ENCODE results near the gene BTLA. TPM values are rescaled to one million over a fixed set of nuclear protein-coding genes. Genes with fewer than 3 reads are reported as not detected.
"Not testable (repeated sequence)": the region's sequence is repeated elsewhere in the genome, so short reads cannot be mapped to it uniquely, and the experiment has no call there.

Gene BTLA
- polyA plus RNA-seq, 3 donors, result 0.05 TPM; not detected in 2

DNA sequence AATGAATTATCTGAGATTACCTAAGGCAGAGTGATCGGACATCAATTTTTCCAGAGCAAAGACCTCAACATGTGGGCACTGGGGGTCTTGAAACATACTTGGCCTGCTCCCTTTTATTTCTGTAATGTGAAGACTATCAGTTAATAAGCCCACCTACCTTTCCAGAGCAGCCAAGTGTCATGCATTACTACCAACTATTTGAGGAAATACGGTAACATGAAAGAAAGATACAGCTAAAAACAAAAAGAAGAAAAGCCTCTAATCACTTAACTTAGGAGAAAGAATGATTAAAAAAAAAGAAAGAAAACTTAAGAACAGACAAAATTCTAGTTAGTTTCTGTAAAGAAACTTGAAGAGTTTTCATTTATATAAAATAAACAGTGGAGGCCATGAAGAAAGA is 73.9 kb downstream of the BTLA start:
- H3K27me3 ChIP-seq (ENCODE audit: control insufficient read depth in 2 of 2, insufficient read depth in 2 of 2, low read length in 2 of 2), result no peaks in the 10 kb centered on the region
- no peaks in the 10 kb centered on the region for H3K36me3 ChIP-seq (replicated peaks in 1 of 2; ENCODE audit: control insufficient read depth in 1 of 2, insufficient read depth in 2 of 2, low read length in 2 of 2)
- H3K4me1 ChIP-seq (ENCODE audit: control insufficient read depth in 1 of 2, insufficient read depth in 2 of 2, low read length in 2 of 2), result peaks cover 7 to 11% of the 10 kb centered on the region in 2 donors
- no peaks in the 10 kb centered on the region for H4K20me1 ChIP-seq (ENCODE audit: insufficient read depth, low read length)
- H3K4me2 ChIP-seq (replicated peaks; ENCODE audit: extremely low read depth, low read length, poor library complexity, severe bottlenecking), result no peak overlapping the region
- H3K9ac ChIP-seq (ENCODE audit: insufficient read depth, low read length, poor library complexity, severe bottlenecking), result no peak overlapping the region
- Mint-ChIP-seq H3K9me3 (peaks cover 0 to 2% (median 0%) of the 10 kb centered on the region in 7 donors), H3K27me3 (ENCODE audit: low read depth in 3 of 3) (peaks cover 0 to 2% (median 1%) of the 10 kb centered on the region in 3 donors), H3K4me3 (no peak overlapping the region), H3K27ac (no peak overlapping the region), H3K4me1 (peaks cover 17% of the 10 kb centered on the region), H3K36me3 (no peaks in the 10 kb centered on the region)
- intact Hi-C loops (cut with micrococcal nuclease), result no loop called here
- no CpG with 5 or more reads among the region's 2 CpGs for WGBS (ENCODE audit: insufficient coverage)
- H3K9me3 ChIP-seq (replicated peaks in 1 of 2; ENCODE audit: control insufficient read depth in 1 of 2, insufficient read depth in 1 of 2, low read length in 2 of 2), result no peaks in the 10 kb centered on the region
- no peak overlapping the region for H3K27ac ChIP-seq (ENCODE audit: low read depth in 1 of 2, low read length in 2 of 2)
- no peak overlapping the region for H3K4me3 ChIP-seq (replicated peaks in 1 of 3; ENCODE audit: low read depth in 2 of 3, low read length in 3 of 3)
- no peaks in the 10 kb centered on the region for H3K79me2 ChIP-seq (ENCODE audit: insufficient read depth, low read length)
- no peak for DNase-seq
- no peak for TF ChIP-seq CTCF (IDR thresholded peaks at IDR 0.05)
- no peak overlapping the region for H2AFZ ChIP-seq (ENCODE audit: insufficient read depth, low read depth, low read length, poor library complexity, severe bottlenecking)

DNA sequence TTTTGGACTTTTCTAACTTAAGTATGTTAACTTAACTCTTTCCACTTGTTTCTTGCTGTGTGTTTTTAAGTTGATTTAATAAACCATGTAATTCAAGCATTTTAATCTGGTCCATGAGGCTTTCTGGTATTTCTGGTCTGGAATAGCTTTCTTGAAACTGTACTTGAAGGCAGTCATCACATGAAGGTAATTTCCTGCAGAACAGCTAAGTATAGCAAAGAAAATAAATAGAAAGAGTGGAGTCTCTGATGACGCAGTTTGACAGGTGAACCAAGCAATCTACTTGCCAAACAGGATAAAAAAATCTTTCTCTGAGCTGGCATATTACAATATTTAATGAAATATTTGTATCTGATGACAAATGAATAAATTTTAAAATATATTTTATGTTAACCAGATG is 74.9 kb downstream of the BTLA start:
- Mint-ChIP-seq H3K27ac (no peak overlapping the region), H3K4me1 (peaks cover 19% of the 10 kb centered on the region), H3K27me3 (ENCODE audit: low read depth in 3 of 3) (peaks cover 0 to 2% (median 1%) of the 10 kb centered on the region in 3 donors), H3K36me3 (no peaks in the 10 kb centered on the region), H3K4me3 (no peak overlapping the region), H3K9me3 (peaks cover 0 to 2% (median 0%) of the 10 kb centered on the region in 7 donors)
- H3K9me3 ChIP-seq (replicated peaks in 1 of 2; ENCODE audit: control insufficient read depth in 1 of 2, insufficient read depth in 1 of 2, low read length in 2 of 2), result no peaks in the 10 kb centered on the region
- TF ChIP-seq CTCF (IDR thresholded peaks at IDR 0.05), result no peak
- H3K79me2 ChIP-seq (ENCODE audit: insufficient read depth, low read length), result no peaks in the 10 kb centered on the region
- peaks cover 7 to 11% of the 10 kb centered on the region in 2 donors for H3K4me1 ChIP-seq (ENCODE audit: control insufficient read depth in 1 of 2, insufficient read depth in 2 of 2, low read length in 2 of 2)
- WGBS (ENCODE audit: insufficient coverage), result no CpG with 5 or more reads among the region's 1 CpG
- no peak for DNase-seq
- H3K27me3 ChIP-seq (ENCODE audit: control insufficient read depth in 2 of 2, insufficient read depth in 2 of 2, low read length in 2 of 2), result no peaks in the 10 kb centered on the region
- no peak overlapping the region for H3K9ac ChIP-seq (ENCODE audit: insufficient read depth, low read length, poor library complexity, severe bottlenecking)
- H4K20me1 ChIP-seq (ENCODE audit: insufficient read depth, low read length), result no peaks in the 10 kb centered on the region
- intact Hi-C loops (cut with micrococcal nuclease), result no loop called here
- no peaks in the 10 kb centered on the region for H3K36me3 ChIP-seq (replicated peaks in 1 of 2; ENCODE audit: control insufficient read depth in 1 of 2, insufficient read depth in 2 of 2, low read length in 2 of 2)
- no peak overlapping the region for H3K4me3 ChIP-seq (replicated peaks in 1 of 3; ENCODE audit: low read depth in 2 of 3, low read length in 3 of 3)
- no peak overlapping the region for H3K4me2 ChIP-seq (replicated peaks; ENCODE audit: extremely low read depth, low read length, poor library complexity, severe bottlenecking)
- no peak overlapping the region for H3K27ac ChIP-seq (ENCODE audit: low read depth in 1 of 2, low read length in 2 of 2)
- H2AFZ ChIP-seq (ENCODE audit: insufficient read depth, low read depth, low read length, poor library complexity, severe bottlenecking), result no peak overlapping the region

GRCh38 chr3:112422921-112423320 is 76.4 kb downstream of the BTLA start:
- H3K4me2 ChIP-seq (replicated peaks; ENCODE audit: extremely low read depth, low read length, poor library complexity, severe bottlenecking); intact Hi-C loops (cut with micrococcal nuclease); H3K27me3 ChIP-seq (ENCODE audit: control insufficient read depth in 2 of 2, insufficient read depth in 2 of 2, low read length in 2 of 2); H2AFZ ChIP-seq (ENCODE audit: insufficient read depth, low read depth, low read length, poor library complexity, severe bottlenecking); H3K27ac ChIP-seq (ENCODE audit: low read depth in 1 of 2, low read length in 2 of 2); H3K36me3 ChIP-seq (replicated peaks in 1 of 2; ENCODE audit: control insufficient read depth in 1 of 2, insufficient read depth in 2 of 2, low read length in 2 of 2); H3K4me3 Mint-ChIP-seq; H3K4me3 ChIP-seq (replicated peaks in 1 of 3; ENCODE audit: low read depth in 2 of 3, low read length in 3 of 3); H4K20me1 ChIP-seq (ENCODE audit: insufficient read depth, low read length); H3K27ac Mint-ChIP-seq; DNase-seq; H3K9me3 ChIP-seq (replicated peaks in 1 of 2; ENCODE audit: control insufficient read depth in 1 of 2, insufficient read depth in 1 of 2, low read length in 2 of 2); H3K9ac ChIP-seq (ENCODE audit: insufficient read depth, low read length, poor library complexity, severe bottlenecking); H3K36me3 Mint-ChIP-seq; H3K9me3 Mint-ChIP-seq; H3K79me2 ChIP-seq (ENCODE audit: insufficient read depth, low read length); H3K27me3 Mint-ChIP-seq (ENCODE audit: low read depth in 3 of 3): not testable (repeated sequence)
- H3K4me1 ChIP-seq (ENCODE audit: control insufficient read depth in 1 of 2, insufficient read depth in 2 of 2, low read length in 2 of 2), result peaks cover 7 to 11% of the 10 kb centered on the region in 2 donors
- WGBS (ENCODE audit: insufficient coverage), result no CpG with 5 or more reads among the region's 7 CpGs
- peaks cover 25% of the 10 kb centered on the region for H3K4me1 Mint-ChIP-seq

All from CD14-positive monocyte (primary cell).